Ovary (tissue), 3 donors: ENCODE data around the gene CD74.

Experiments
- EP300 ChIP-seq: sonication (generic); formaldehyde crosslinking; IDR thresholded peaks from one replicate; pipeline ENCODE4 v1.6.1; 2017; ENCODE audit warnings: antibody characterized with exemption
- POLR2A ChIP-seq: fragments of 450-650 bp; IDR thresholded peaks from one replicate; pipeline ENCODE4 v1.6.1; 2017; ENCODE audit warnings: antibody characterized with exemption, mild to moderate bottlenecking, moderate library complexity
- TF ChIP-seq, protein P1 (sequence below), 3 donors: fragments of 450-650 bp in 2 of 3; fragments of 200-600 bp in 1 of 3; IDR thresholded peaks; one replicate each; pipeline versions ENCODE4 v1.5.1 to v1.8.0; 2016 to 2022; ENCODE audit warnings: antibody characterized with exemption in 3 of 3, mild to moderate bottlenecking in 1 of 3
- donor health status: DM: no; HTN: no; CAD: no.

- TF ChIP-seq, protein P1, sequence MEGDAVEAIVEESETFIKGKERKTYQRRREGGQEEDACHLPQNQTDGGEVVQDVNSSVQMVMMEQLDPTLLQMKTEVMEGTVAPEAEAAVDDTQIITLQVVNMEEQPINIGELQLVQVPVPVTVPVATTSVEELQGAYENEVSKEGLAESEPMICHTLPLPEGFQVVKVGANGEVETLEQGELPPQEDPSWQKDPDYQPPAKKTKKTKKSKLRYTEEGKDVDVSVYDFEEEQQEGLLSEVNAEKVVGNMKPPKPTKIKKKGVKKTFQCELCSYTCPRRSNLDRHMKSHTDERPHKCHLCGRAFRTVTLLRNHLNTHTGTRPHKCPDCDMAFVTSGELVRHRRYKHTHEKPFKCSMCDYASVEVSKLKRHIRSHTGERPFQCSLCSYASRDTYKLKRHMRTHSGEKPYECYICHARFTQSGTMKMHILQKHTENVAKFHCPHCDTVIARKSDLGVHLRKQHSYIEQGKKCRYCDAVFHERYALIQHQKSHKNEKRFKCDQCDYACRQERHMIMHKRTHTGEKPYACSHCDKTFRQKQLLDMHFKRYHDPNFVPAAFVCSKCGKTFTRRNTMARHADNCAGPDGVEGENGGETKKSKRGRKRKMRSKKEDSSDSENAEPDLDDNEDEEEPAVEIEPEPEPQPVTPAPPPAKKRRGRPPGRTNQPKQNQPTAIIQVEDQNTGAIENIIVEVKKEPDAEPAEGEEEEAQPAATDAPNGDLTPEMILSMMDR (IDR thresholded peaks at IDR 0.05): no peak
- TF ChIP-seq POLR2A (no peak), EP300 (no peak)
These were observed 34.6 kb downstream of the CD74 start for GRCh38 chr5:150377964-150378694.
